SU-DHL-6 (cell line): ENCODE measurements around the gene SLC9C1.

ENCODE experiments used
- EZH2phosphoT487 ChIP-seq: fragments of 200-600 bp; sonication (generic), shearing (Covaris generic); conservative IDR thresholded peaks from 2 replicates; pipeline ENCODE4 v1.6.1; 2018; ENCODE audit warnings: mild to moderate bottlenecking, antibody characterized with exemption, low read length, moderate library complexity, mixed read lengths
- TF ChIP-seq, protein P1 (sequence below): fragments of 200-600 bp; sonication (generic); IDR thresholded peaks from one replicate; pipeline ENCODE4 v1.5.1; 2017; ENCODE audit warnings: antibody characterized with exemption, mild to moderate bottlenecking, low read length, moderate library complexity; ENCODE audit not compliant: insufficient read depth, poor library complexity, severe bottlenecking

DNA sequence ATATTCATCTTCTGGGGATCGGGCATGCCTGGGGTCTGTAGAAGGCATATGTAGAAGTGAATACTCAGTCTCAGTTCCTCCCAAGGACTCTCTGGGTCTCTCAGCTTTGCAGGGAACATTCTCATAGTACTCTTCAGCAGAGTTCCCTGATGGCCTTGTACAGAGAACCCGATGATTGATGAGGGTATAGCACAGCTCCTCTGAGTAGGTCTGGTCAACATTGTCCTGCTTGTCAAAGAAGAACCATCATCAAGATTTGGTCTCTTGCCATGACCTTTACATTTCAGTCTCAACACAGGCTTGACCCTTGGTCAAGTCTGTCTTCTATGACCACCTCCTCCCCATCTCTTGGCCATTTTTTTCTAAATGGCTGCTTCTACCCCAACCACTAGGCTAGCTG, 170.5 kb downstream of the SLC9C1 start:
- TF ChIP-seq, protein P1, sequence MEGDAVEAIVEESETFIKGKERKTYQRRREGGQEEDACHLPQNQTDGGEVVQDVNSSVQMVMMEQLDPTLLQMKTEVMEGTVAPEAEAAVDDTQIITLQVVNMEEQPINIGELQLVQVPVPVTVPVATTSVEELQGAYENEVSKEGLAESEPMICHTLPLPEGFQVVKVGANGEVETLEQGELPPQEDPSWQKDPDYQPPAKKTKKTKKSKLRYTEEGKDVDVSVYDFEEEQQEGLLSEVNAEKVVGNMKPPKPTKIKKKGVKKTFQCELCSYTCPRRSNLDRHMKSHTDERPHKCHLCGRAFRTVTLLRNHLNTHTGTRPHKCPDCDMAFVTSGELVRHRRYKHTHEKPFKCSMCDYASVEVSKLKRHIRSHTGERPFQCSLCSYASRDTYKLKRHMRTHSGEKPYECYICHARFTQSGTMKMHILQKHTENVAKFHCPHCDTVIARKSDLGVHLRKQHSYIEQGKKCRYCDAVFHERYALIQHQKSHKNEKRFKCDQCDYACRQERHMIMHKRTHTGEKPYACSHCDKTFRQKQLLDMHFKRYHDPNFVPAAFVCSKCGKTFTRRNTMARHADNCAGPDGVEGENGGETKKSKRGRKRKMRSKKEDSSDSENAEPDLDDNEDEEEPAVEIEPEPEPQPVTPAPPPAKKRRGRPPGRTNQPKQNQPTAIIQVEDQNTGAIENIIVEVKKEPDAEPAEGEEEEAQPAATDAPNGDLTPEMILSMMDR = no peak
- no peak for TF ChIP-seq EZH2phosphoT487
